ENCODE measurements around the gene KCNK15.
A peak's percentile ranks its signal among the peaks of the same experiment; 100 is the strongest.

KCNK15 gene

DNA sequence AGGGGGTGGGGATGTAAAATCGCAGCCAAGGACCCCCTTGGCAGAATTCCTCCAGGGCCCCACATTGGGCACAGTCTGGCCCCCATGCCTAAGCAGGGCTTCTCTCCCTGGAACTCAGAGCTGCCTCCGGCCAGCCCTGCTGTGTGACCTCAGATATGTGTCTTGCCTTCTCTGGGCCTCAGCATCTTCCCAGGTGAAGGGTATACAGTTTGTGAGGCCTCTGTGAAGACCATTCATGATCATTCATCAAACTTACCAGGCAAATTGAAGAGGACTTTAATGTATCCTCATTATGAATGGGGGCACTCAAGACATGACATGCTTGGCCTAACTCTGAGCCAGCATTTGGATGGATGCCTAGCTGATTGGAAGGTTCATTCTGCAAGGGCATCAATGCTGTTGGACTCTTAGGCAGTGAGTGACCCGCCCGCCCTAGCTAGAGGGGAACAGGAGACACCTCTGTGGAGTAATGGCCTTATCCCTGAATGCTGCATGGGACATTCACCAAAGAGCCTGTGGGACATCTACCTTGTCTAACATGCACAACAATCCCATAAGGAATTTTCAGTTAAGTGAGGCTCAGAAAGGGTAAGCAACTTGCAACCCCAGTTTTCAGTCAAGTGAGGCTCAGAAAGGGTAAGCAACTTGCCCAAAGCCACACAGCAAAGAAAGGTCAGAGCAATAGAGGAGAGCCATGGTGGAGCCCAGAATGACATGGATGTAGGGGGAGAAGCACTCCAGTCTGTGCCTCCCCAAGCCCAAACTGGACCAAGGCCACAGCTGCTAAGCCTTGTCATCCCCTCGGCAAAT, 30.0 kb upstream of the KCNK15 start:
- DNase-seq (ENCODE audit: low read depth in 1 of 2, low spot score in 1 of 2): no peak

DNA sequence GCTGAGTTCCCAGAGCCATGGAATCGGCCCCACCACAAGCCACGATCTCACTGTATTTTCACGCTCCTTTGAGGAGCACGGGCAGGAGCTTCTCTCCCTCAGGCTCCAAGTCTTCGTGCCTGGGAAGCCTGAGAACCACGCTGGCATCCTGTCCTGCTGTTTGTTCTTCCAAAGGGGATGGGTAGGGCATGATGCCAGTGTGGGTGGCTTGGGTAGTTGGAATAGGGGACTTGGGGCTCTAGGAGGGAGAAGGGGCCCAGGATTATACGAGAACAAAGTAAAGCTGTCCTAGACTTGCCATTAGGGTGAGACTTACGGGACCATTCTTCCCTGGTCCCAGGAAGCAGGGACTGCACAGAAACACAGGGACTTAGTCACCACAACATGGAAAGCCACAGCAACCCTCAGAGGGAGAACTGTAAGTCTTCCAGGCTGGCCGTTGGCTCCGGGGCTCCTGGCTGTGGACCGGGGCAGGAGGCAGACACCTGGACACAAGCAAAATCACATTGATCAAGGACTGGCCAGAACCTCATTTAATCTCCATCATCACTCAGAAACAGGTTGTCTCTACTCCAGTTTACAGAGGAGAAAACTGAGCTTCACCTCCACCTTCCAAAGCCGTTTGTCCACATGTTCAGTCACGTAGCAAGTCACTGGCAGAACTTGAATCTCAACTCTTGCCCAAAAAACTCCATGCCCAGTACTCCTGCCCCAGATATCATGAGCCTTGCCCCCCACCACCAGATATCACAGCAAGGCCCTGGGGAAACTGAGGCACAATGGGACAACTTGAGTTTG, 29.2 kb upstream of the KCNK15 start:
- no peak for DNase-seq (ENCODE audit: low read depth in 1 of 2, low spot score in 1 of 2)

DNA sequence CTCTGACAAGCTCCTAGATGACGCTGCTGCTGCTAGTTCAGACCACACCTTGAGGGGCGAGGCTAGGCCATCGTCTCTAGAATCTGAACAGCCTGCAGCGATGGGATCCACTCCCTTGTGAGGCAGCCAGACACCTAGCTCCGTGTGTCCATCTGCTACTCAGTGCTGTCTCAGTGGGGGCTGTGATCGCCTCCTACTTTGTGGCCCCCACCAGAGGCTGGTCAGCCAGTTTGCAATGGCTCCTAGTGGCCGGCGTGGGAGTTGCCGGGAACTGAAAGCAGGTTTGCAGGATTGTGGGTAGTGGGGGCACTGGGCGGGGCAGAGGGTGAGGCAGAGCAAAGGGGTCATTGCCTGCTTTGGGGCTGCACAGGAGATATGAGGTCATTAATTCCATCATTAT, 27.7 kb upstream of the KCNK15 start:
- DNase-seq (ENCODE audit: low read depth in 1 of 2, low spot score in 1 of 2): no peak

DNA sequence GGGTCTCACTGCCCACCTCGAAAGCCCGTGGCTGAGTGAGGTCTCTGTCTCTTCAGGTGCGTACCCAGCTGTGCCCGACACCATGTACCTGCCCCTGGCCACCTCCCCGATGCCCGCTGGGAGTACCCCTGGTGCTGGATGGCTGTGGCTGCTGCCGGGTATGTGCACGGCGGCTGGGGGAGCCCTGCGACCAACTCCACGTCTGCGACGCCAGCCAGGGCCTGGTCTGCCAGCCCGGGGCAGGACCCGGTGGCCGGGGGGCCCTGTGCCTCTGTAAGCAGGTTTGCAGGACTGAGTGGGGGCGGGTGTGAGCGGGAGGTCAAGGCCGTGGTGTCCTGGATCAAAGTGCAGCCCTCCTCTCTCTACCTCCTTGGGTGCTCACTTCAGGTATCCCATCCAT, 25.8 kb upstream of the KCNK15 start:
- no peak for DNase-seq (ENCODE audit: low read depth in 1 of 2, low spot score in 1 of 2)

- no peak for DNase-seq (ENCODE audit: low read depth in 1 of 2, low spot score in 1 of 2)
Measured at GRCh38 chr20:44720621-44720996, 25.1 kb upstream of the KCNK15 start.

- no peak for DNase-seq (ENCODE audit: low read depth in 1 of 2, low spot score in 1 of 2)
Measured at GRCh38 chr20:44720997-44721784, 24.5 kb upstream of the KCNK15 start.

GRCh38 chr20:44721785-44722054, 23.9 kb upstream of the KCNK15 start:
- no peak for DNase-seq (ENCODE audit: low read depth in 1 of 2, low spot score in 1 of 2)

- no peak for DNase-seq (ENCODE audit: low read depth in 1 of 2, low spot score in 1 of 2)
Measured at GRCh38 chr20:44722990-44723389, 22.7 kb upstream of the KCNK15 start.

- DNase-seq (ENCODE audit: low read depth in 1 of 2, low spot score in 1 of 2): no peak
Measured at GRCh38 chr20:44723391-44723790, 22.3 kb upstream of the KCNK15 start.

DNA sequence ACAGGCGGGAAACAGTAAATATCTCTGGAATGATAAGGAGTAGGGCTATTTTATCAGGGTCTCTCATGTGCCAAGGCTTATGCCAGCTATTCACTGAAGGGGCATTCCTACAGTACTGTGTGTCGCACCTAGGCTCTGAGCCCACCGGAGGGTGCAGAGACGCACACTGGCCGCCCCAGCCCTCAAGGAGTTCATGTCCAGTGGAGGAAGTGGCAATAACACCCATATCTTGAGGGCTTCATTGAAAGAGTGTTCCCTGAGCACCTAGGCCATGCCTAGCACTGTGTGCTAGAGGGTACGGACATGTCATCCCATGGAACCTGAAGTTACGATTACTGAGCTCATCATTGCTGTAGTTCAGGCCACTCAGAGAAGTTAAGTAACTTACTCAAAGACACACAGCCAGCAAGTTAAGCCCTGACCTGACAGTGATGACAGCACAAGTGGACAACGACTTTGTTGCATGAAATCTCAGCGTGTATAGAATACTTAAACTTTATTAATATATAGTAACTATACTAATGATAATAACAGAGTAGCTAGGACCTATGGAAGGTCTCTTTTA, 21.8 kb upstream of the KCNK15 start:
- DNase-seq (ENCODE audit: low read depth in 1 of 2, low spot score in 1 of 2): no peak

GRCh38 chr20:44724423-44725091, 21.1 kb upstream of the KCNK15 start:
- DNase-seq (ENCODE audit: low read depth in 1 of 2, low spot score in 1 of 2): no peak

DNA sequence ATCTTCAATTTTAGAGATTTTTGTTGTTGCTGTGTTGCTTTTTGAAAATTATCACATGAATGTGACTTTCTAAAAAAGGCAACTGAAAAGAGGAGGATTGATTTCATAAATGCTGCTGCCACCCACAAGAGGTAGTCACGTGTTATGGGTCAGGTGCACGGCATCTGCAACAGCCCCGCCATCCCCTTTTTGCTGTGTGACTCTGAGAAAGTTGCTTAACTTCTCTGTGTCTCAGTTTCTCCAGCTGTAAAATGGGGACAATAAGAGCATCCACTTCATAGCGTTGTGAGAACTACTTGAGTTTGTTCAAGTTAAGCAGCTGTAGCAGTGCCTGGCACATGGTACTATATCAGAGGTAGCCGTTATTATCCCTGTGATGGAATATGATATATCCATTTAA, 19.8 kb upstream of the KCNK15 start:
- DNase-seq (ENCODE audit: low read depth in 1 of 2, low spot score in 1 of 2): no peak

GRCh38 chr20:44727039-44727438, 18.6 kb upstream of the KCNK15 start:
- no peak for DNase-seq (ENCODE audit: low read depth in 1 of 2, low spot score in 1 of 2)

- DNase-seq (ENCODE audit: low read depth in 1 of 2, low spot score in 1 of 2): no peak
Measured at GRCh38 chr20:44727651-44728050, 18.0 kb upstream of the KCNK15 start.

GRCh38 chr20:44728801-44729443, 16.7 kb upstream of the KCNK15 start:
- no peak for DNase-seq (ENCODE audit: low read depth in 1 of 2, low spot score in 1 of 2)

DNA sequence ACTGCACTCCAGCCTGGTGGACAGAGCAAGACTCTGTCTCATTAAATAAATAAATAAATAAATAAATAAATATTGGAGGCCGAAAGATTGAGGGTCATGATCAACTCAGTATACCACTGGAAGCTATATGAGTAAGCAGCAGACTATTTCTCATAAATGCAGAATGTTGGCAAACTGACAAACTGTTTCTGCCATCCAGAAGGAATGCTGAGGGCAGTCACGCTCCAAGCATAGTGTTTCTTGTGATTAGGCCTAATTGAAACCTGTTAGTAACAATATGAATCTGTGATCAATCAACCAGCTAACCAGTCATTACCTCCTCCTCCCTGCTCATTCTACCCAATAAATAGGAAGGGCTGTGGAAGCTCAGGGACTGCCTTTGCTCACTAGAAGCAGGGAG, 15.2 kb upstream of the KCNK15 start:
- no peak for DNase-seq (ENCODE audit: low read depth in 1 of 2, low spot score in 1 of 2)

DNA sequence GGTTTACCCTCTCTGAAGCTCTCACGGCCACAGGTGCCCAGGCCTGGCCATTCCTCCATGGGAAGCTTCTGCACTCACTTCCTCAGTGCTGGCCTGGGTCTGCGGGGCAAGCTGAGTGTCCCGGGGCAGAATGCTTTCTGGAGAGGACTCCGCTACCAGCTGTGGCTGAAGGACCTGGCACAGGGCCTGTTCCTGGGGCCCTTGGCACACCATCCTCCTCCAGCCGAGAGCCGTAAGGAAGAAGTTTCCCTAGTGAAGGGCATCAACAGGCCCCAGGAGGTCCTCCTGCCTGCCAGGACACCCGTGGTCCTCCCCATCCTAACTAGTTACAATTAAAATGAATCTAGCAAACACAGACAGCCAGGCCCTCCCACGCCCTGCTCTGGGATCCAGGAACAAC, 14.0 kb upstream of the KCNK15 start:
- no peak for DNase-seq (ENCODE audit: low read depth in 1 of 2, low spot score in 1 of 2)

- DNase-seq (ENCODE audit: low read depth in 1 of 2, low spot score in 1 of 2): no peak
Measured at GRCh38 chr20:44732327-44732726, 13.3 kb upstream of the KCNK15 start.

DNA sequence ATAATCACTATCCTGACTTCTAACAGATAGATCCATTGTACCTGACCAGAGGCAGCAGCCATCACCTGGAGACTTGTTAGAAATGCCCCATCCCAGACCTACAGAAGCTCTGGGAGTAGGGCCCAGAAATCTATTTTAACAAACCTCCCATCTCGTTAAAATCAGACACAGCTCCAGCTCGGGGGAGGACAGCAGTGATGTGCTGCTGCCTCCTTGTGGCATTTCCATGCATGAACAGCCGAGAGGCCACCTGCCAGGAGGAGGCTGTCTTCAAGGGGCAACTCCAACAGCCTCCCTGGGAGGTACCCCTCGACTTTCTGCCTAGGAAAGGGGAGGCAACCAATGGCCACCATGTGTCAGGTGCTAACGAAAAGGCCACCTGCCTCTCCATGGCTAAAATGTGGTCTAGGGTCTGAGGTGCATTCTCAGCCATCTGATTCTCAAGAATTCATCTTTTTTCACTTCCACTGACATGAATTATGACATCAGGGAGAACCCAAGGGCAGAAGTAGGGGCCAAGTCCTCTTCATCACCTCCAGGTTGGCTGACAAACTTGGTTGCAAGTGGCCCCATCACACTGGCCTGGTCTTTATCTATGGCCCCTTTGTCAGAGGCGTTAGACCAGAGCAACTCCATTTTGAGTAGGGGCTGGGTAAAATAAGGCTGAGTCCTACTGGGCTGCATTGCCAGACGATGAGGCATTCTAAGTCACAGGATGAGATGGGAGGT, 12.2 kb upstream of the KCNK15 start:
- peak; percentile 9 to 44 for DNase-seq (ENCODE audit: low read depth in 1 of 2, low spot score in 1 of 2)

DNA sequence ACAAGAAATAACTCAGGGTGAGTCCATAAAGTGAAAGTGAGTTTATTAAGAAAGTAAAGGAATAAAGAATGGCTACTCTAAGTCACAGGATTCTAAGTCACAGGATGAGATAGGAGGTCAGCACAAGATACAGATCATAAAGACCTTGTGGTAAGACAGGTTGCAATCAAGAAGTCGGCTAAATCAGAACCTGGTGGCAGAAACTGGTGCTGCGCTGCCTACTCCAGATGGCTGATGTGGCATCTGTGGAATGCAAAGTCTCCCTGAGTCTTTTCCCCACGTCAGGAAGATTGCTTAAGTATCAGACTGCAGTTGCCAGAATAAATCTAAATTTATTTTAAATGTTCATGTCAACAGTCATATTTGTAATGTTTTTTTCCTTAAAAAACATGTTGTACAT, 10.7 kb upstream of the KCNK15 start:
- no peak for DNase-seq (ENCODE audit: low read depth in 1 of 2, low spot score in 1 of 2)
